Stomach (tissue), 4 donors: ENCODE data around the gene RPL15.

Experiments
- CTCF ChIP-seq, 7 experiments: fragments of 450-650 bp in 4 of 7; fragments of 200-600 bp in 3 of 7; sonication (generic) in 3 of 7; IDR thresholded peaks; one replicate each; pipeline ENCODE4 v1.5.1; 2016 to 2019; ENCODE audit warnings: antibody characterized with exemption in 7 of 7, control low read depth in 2 of 7, mild to moderate bottlenecking in 1 of 7
- EP300 ChIP-seq: sonication (generic); formaldehyde crosslinking; IDR thresholded peaks from one replicate; pipeline ENCODE4 v1.6.1; 2017; ENCODE audit warnings: antibody characterized with exemption
- POLR2A ChIP-seq, 4 donors: fragments of 450-650 bp; IDR thresholded peaks; one replicate each; pipeline ENCODE4 v1.6.1; 2016; ENCODE audit warnings: antibody characterized with exemption in 4 of 4, control low read depth in 2 of 4, mild to moderate bottlenecking in 1 of 4, moderate library complexity in 1 of 4
- POLR2AphosphoS5 ChIP-seq, 3 donors: sonication (generic); formaldehyde crosslinking; IDR thresholded peaks; one replicate each; pipeline ENCODE4 v1.6.1; 2016; ENCODE audit warnings: antibody characterized with exemption in 3 of 3

GRCh38 chr3:23916152-23916885 is 613 bp upstream of the RPL15 start:
- TF ChIP-seq EP300 (no peak), CTCF (IDR thresholded peaks at IDR 0.05) (no peak), POLR2A (IDR thresholded peaks at IDR 0.05) (no peak), POLR2AphosphoS5 (IDR thresholded peaks at IDR 0.05) (no peak)
